GM12892 (cell line): ENCODE results near the gene ARHGDIG.

Experiments
- POLR2A ChIP-seq: IDR thresholded peaks from 2 replicates; pipeline ENCODE4 v1.6.1; 2011; ENCODE audit warnings: low read depth, low read length, control low read depth
- POLR2AphosphoS5 ChIP-seq: IDR thresholded peaks from 2 replicates; pipeline ENCODE4 v1.6.1; 2011; ENCODE audit warnings: low read depth, low read length, control low read depth

GRCh38 chr16:254461-254860 is 25.9 kb upstream of the ARHGDIG start:
- TF ChIP-seq POLR2AphosphoS5: no peak
- no peak for TF ChIP-seq POLR2A
